BLaER1 treated with 17β-estradiol and CSF1 and Interleukin-3, amounts not matched to agents 10 nM and 100 nM (cell line): Measurements from ENCODE around the gene BSND.

Source experiments
- H3K27ac ChIP-seq, 11 experiments: shearing (Covaris generic); formaldehyde crosslinking; 2 replicates each; pipeline ENCODE4 v1.8.1; 2022
- H3K27me3 ChIP-seq, 11 experiments: shearing (Covaris generic); formaldehyde crosslinking; 2 replicates each; pipeline ENCODE4 v1.8.1; 2022
- H3K36me3 ChIP-seq, 11 experiments: shearing (Covaris generic); formaldehyde crosslinking; 2 replicates each; pipeline ENCODE4 v1.8.1; 2022
- H3K4me1 ChIP-seq, 10 experiments: shearing (Covaris generic); formaldehyde crosslinking; 2 replicates each; pipeline ENCODE4 v1.8.1; 2022
- H3K4me2 ChIP-seq, 11 experiments: shearing (Covaris generic); formaldehyde crosslinking; 2 replicates each; pipeline ENCODE4 v1.8.1; 2022
- H3K4me3 ChIP-seq, 10 experiments: shearing (Covaris generic); formaldehyde crosslinking; 2 replicates each; pipeline ENCODE4 v1.8.1; 2022
- H3K9ac ChIP-seq, 11 experiments: shearing (Covaris generic); formaldehyde crosslinking; 2 replicates each; pipeline ENCODE4 v1.8.1; 2022
- H3K9me3 ChIP-seq, 11 experiments: shearing (Covaris generic); formaldehyde crosslinking; replicated peaks in 1 of 11; 2 replicates each; pipeline ENCODE4 v1.8.1; 2022
- H4K20me1 ChIP-seq, 11 experiments: shearing (Covaris generic); formaldehyde crosslinking; 2 replicates each; pipeline ENCODE4 v1.8.1; 2022
- Cebpa-rat ChIP-seq, 11 experiments: shearing (Covaris generic); IDR thresholded peaks; 2 replicates each; pipeline ENCODE4 v1.8.1; 2022

Gene BSND

DNA sequence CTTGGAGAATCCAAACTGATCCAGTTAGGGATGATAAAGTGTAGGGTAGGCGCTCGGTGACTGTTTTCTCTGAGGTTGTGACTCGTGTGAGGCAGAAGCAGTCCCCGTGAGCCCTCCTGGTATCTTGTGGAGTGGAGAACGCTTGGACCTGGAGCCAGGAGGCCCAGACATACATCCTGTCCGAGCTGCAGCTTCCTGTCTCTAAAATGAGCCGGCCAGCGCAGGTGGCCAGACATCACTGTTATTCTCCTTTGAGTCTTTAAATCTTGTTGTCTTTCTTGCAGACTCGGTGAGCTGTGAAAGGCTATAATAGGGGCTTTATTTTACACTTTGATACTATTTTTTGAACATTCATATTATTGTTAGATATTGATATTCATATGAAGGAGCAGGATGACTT, 52.9 kb downstream of the BSND start:
- Histone ChIP-seq H3K4me3 (no peak overlapping the region), H3K4me1 (peaks cover 0 to 8% (median 0%) of the 10 kb centered on the region in 10 experiments; a peak in 1 of 20 replicates), H4K20me1 (no peaks in the 10 kb centered on the region; a peak in 1 of 22 replicates), H3K36me3 (no peaks in the 10 kb centered on the region), H3K4me2 (no peak overlapping the region), H3K9me3 (no peaks in the 10 kb centered on the region), H3K27ac (no peak overlapping the region), H3K9ac (no peak overlapping the region), H3K27me3 (no peaks in the 10 kb centered on the region)
- no peak for TF ChIP-seq Cebpa-rat (IDR thresholded peaks at IDR 0.05)

DNA sequence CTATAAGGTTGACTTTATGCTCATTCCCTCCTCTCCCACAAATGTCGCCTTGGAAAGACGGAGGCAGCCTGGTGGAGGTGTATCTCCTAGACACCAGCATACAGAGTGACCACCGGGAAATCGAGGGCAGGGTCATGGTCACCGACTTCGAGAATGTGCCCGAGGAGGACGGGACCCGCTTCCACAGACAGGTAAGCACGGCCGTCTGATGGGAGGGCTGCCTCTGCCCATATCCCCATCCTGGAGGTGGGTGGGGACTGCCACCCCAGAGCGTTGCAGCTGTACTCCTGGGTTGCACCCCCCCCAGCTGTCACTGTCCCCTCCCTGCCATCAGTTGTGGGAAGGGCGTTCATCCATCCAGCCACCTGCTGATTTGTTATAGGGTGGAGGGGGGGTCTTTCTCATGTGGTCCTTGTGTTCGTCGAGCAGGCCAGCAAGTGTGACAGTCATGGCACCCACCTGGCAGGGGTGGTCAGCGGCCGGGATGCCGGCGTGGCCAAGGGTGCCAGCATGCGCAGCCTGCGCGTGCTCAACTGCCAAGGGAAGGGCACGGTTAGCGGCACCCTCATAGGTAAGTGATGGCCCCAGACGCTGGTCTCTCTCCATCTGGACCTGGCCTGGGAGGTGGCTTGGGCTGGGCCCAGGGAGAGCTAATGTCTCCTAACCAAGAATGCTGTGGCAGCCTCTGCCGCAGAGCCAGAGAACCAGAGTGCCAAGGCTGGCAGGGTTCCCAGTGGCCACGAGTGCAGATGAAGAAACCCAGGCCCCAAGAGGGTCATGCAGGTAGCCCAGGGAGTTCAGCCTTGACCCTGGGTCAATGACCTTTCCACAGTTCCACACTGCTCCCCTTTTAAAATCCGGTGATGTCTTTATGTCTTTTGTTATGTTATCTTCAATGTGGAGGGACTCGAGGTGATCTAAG, 53.7 kb downstream of the BSND start:
- H3K9me3 ChIP-seq, result no peaks in the 10 kb centered on the region
- H4K20me1 ChIP-seq, result no peaks in the 10 kb centered on the region
- H3K4me2 ChIP-seq, result no peak overlapping the region
- H3K27ac ChIP-seq, result no peak overlapping the region
- TF ChIP-seq Cebpa-rat (IDR thresholded peaks at IDR 0.05), result no peak
- H3K4me1 ChIP-seq, result peaks cover 0 to 8% (median 0%) of the 10 kb centered on the region in 10 experiments; a peak in 1 of 20 replicates
- no peaks in the 10 kb centered on the region for H3K27me3 ChIP-seq
- H3K4me3 ChIP-seq, result no peak overlapping the region
- H3K36me3 ChIP-seq, result no peaks in the 10 kb centered on the region
- H3K9ac ChIP-seq, result no peak overlapping the region

DNA sequence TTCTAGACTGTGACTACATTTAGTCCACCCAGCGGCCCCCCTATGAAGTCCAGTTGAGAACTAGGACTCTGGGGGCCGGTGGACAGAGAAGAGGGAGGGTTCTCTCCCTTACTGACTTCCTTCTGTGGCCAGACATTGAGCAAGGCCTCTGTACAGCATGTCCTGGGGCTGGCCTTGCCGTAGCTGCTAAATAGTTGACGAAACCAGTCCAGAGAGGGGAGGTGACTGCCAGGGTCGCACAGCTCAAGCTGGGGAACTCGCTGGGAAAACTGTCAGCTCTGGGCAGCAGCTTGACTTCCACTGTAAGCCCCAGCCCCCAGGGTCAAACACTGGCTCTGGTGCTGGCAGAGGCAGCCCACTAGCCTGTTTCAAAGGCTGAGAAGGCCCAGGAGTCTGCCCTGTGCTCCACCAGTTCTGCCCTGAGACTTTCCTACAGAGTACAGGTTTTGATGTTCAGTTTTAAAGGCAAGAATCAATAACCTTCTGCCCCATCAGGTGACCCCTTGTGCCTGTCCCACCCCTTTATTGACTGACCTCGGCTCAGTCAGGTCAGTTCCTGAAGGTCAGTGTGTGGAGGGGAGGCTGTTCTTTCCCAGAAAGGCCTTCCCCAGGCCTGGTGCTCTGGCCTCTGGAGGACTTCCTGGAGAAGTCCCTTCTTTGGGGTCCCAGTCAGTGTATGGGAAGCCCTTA, 54.7 kb downstream of the BSND start:
- Histone ChIP-seq H3K36me3 (no peaks in the 10 kb centered on the region), H3K4me3 (no peak overlapping the region), H3K27ac (no peak overlapping the region), H4K20me1 (no peaks in the 10 kb centered on the region; a peak in 1 of 22 replicates), H3K27me3 (no peaks in the 10 kb centered on the region), H3K9me3 (no peaks in the 10 kb centered on the region), H3K4me1 (peaks cover 0 to 8% (median 0%) of the 10 kb centered on the region in 10 experiments; a peak in 1 of 20 replicates), H3K4me2 (no peak overlapping the region), H3K9ac (no peak overlapping the region)
- TF ChIP-seq Cebpa-rat (IDR thresholded peaks at IDR 0.05), result no peak

DNA sequence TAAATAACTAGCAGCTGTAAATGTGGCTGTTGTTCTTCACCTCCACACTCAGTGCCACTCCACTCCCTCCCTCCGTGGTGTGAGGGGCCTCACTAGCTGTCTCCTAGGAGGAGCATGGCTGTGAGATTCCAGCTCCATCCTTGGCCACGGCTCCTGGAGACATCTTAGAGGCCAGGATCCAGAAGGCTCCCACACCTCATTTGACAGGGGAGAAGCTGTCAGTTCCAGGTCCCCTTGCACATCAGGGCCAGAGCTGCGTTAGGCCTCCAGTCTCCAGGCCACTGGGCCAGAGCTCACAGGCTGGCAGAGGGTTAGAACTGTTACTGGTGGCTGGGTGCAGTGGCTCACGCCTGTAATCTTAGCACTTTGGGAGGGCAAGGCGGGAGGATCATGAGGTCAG, 55.7 kb downstream of the BSND start:
- no peak for TF ChIP-seq Cebpa-rat (IDR thresholded peaks at IDR 0.05)
- no peaks in the 10 kb centered on the region; a peak in 1 of 22 replicates for H4K20me1 ChIP-seq
- H3K4me2 ChIP-seq, result no peak overlapping the region
- H3K27ac ChIP-seq, result no peak overlapping the region
- no peak overlapping the region for H3K4me3 ChIP-seq
- H3K9me3 ChIP-seq, result no peaks in the 10 kb centered on the region
- H3K4me1 ChIP-seq, result peaks cover 0 to 8% (median 0%) of the 10 kb centered on the region in 10 experiments; a peak in 1 of 20 replicates
- H3K9ac ChIP-seq, result no peak overlapping the region
- no peaks in the 10 kb centered on the region for H3K27me3 ChIP-seq
- no peaks in the 10 kb centered on the region for H3K36me3 ChIP-seq

DNA sequence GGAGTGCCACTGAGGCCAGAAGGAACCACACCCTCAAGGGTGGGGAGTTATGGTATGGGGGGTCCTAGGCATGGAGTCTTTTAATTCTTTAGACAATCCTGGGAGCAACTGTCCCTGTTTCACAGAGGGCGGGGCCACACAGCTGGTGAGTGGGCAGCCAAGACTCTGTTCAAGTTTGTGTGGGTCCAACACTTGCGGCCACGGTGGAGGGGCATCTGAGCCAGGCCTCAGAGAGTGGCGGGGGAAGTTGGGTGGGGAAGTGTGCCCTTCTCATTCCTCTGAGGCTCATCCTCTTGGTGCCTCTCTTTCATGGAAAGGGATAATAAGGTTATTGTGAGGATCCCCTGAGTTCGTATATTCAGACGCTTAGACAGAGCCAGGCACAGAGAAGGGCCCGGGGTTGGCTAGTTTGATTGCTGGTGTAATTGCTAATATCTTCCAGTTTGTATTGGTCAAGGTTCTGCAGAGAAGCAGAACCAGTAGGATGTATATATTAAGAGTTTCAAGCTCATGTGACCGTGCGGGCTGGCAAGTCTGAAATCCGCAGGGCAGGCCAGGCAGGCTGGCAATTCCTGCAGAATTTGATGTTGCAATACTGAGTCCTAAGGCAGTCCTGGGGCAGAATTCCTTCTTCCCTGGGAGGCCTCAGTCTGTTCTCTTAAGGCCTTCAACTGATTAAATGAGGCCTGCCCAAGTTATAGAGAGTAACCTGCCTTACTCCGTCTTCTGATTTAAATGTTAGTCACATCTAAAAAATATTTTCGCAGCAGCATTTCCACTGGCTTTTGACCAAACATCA, 56.5 kb downstream of the BSND start:
- no peaks in the 10 kb centered on the region; a peak in 1 of 22 replicates for H4K20me1 ChIP-seq
- H3K4me2 ChIP-seq, result no peak overlapping the region
- H3K4me1 ChIP-seq, result peaks cover 0 to 8% (median 0%) of the 10 kb centered on the region in 10 experiments; a peak in 1 of 20 replicates
- H3K9ac ChIP-seq, result no peak overlapping the region
- H3K27me3 ChIP-seq, result no peaks in the 10 kb centered on the region
- no peaks in the 10 kb centered on the region for H3K36me3 ChIP-seq
- H3K27ac ChIP-seq, result no peak overlapping the region
- no peaks in the 10 kb centered on the region for H3K9me3 ChIP-seq
- H3K4me3 ChIP-seq, result no peak overlapping the region
- TF ChIP-seq Cebpa-rat (IDR thresholded peaks at IDR 0.05), result no peak

DNA sequence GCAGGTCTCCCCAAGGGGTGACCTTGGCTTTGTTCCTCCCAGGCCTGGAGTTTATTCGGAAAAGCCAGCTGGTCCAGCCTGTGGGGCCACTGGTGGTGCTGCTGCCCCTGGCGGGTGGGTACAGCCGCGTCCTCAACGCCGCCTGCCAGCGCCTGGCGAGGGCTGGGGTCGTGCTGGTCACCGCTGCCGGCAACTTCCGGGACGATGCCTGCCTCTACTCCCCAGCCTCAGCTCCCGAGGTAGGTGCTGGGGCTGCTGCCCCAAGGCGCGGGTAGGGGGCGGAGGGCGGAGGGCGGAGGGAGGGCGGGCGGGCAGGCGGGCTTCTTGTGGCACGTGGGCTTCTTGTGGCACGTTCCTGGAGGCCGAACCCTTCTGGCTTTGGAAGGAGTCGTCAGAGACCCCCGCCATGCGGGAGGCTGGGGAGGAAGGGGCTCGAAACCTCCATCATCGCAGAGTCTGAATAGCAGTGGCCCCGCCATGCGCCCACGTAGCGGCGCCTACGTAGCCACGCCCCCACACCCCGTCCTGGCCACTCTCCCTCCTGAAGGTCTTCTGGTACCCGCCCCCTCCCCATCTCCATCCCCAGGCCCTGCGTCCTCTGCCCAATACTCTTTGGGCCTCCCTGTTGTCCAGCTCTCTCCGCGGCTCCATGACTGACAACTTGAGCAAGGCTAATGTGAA, 57.4 kb downstream of the BSND start:
- no peaks in the 10 kb centered on the region for H3K36me3 ChIP-seq

DNA sequence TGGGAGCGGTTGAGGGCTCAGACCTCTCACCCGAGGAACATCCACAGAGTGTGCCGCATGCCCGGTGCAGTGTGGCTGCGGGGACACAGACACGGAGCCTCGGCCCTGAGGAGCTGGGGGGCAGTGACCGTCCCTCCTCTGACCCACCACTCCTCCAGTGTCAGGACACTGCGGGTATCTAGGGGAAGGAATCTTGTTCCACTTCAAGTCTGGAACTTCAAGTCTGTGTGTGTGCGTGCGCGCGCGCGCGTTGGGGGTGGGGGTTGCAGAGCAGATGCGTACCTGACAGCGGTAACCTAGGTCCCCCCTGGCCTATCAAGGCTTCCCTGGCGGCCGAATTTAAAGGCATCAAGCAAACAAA, 57.9 kb downstream of the BSND start:
- TF ChIP-seq Cebpa-rat (IDR thresholded peaks at IDR 0.05), result no peak
- Histone ChIP-seq H3K4me3 (no peak overlapping the region), H3K27me3 (no peaks in the 10 kb centered on the region), H4K20me1 (no peaks in the 10 kb centered on the region; a peak in 1 of 22 replicates), H3K36me3 (no peaks in the 10 kb centered on the region), H3K9me3 (no peaks in the 10 kb centered on the region), H3K4me1 (peaks cover 0 to 8% (median 0%) of the 10 kb centered on the region in 10 experiments; a peak in 1 of 20 replicates), H3K9ac (no peak overlapping the region), H3K4me2 (no peak overlapping the region), H3K27ac (no peak overlapping the region)

More for the DNA sequence above, 57.4 kb downstream of the BSND start:
- H3K4me3 ChIP-seq, result no peak overlapping the region
- no peak overlapping the region for H3K27ac ChIP-seq
- TF ChIP-seq Cebpa-rat (IDR thresholded peaks at IDR 0.05), result no peak
- no peak overlapping the region for H3K4me2 ChIP-seq
- H3K4me1 ChIP-seq, result peaks cover 0 to 8% (median 0%) of the 10 kb centered on the region in 10 experiments; a peak in 1 of 20 replicates
- H3K9ac ChIP-seq, result no peak overlapping the region
- no peaks in the 10 kb centered on the region for H3K27me3 ChIP-seq
- no peaks in the 10 kb centered on the region for H3K9me3 ChIP-seq
- no peaks in the 10 kb centered on the region; a peak in 1 of 22 replicates for H4K20me1 ChIP-seq

DNA sequence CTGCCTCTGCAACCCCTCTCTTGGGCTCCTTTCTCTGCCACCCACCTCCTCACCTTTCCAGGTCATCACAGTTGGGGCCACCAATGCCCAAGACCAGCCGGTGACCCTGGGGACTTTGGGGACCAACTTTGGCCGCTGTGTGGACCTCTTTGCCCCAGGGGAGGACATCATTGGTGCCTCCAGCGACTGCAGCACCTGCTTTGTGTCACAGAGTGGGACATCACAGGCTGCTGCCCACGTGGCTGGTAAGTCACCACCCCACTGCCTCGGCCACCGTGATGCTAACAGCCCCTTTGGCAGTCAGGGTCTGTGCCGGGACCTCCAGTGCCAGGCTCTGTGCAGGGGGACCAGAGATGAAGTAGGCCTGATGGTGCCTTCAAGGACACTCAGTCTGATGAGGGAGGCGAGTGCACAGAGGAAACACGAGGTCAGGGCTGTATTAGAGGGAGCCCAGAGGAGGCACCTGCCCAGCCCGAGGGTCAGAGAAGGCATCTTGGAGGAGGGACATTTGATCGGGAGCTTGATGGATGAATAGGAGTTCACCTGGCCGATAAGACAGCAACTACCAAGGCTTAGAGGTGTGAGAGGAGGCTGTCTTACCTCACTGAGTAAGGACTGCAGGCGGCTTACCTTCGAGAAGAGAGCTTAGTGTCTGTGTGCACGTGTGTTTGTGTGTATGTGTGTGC, 58.7 kb downstream of the BSND start:
- no peaks in the 10 kb centered on the region for H3K9me3 ChIP-seq
- no peaks in the 10 kb centered on the region for H3K36me3 ChIP-seq
- H3K4me3 ChIP-seq, result no peak overlapping the region
- no peak overlapping the region for H3K4me2 ChIP-seq
- no peak overlapping the region for H3K9ac ChIP-seq
- TF ChIP-seq Cebpa-rat (IDR thresholded peaks at IDR 0.05), result no peak
- no peaks in the 10 kb centered on the region; a peak in 1 of 22 replicates for H4K20me1 ChIP-seq
- peaks cover 0 to 3% (median 0%) of the 10 kb centered on the region in 10 experiments; a peak in 1 of 20 replicates for H3K4me1 ChIP-seq
- no peaks in the 10 kb centered on the region for H3K27me3 ChIP-seq
- H3K27ac ChIP-seq, result no peak overlapping the region
